ENCODE data around the gene GABRR2.
"Not testable (repeated sequence)": the region's sequence is repeated elsewhere in the genome, so short reads cannot be mapped to it uniquely, and the experiment has no call there.

Gene GABRR2

DNA sequence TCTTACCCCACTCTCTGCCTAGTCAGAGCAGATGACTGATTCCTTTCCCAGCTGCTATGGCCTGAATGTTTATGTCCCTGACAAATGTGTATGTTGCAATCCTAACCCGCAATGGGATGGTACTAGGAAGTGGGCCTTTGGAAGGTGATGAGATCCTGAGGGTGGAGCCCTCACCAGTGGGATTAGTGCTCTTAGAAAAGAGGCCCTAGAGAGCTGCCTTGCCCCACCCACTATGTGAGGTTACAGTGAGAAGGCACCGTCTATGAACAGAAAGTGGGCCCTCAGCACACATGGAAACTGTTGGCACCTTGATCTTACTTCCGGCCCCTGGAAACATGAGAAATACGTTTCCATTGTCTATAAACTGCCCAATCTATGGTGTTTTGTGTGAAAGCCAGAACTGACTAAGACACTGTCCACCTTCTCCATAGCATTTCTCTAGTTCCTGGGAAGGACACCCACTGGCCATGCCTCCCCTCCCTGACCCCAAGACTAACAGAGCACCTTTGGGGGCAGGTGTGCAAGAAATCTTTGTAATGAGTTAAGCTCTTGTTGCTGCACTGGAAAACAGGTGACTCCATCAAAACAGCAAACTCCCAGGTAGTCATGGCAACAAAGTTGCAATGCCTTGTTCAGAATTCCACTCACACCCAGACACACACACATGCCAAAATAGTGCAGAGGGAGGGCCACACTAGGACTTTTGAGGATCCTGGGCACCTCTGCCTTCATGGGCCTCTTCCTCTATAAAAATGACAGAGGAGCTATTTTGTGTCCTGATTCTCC, 16.2 kb downstream of the GABRR2 start:
- no peak overlapping the region for H3K4me2 ChIP-seq (ENCODE audit: low read depth, low read length, poor library complexity, severe bottlenecking)
- H3K9ac ChIP-seq (ENCODE audit: low read depth, low read length, poor library complexity, severe bottlenecking), result no peak overlapping the region
- no peaks in the 10 kb centered on the region for H3K9me2 ChIP-seq (replicated peaks; ENCODE audit: low read depth, low read length)
- peaks cover 4% of the 10 kb centered on the region for H3K4me1 ChIP-seq (ENCODE audit: insufficient read depth, low read length, poor library complexity, severe bottlenecking)
- no peaks in the 10 kb centered on the region for H3F3A ChIP-seq (ENCODE audit: low read depth)
- H3K36me3 ChIP-seq (ENCODE audit: insufficient read depth, low read length), result no peaks in the 10 kb centered on the region
- no peaks in the 10 kb centered on the region for H3K27me3 ChIP-seq (ENCODE audit: insufficient read depth, low read length, poor library complexity, severe bottlenecking)
- no peak overlapping the region for H2AFZ ChIP-seq (ENCODE audit: low read length)
- TF ChIP-seq, protein P1, sequence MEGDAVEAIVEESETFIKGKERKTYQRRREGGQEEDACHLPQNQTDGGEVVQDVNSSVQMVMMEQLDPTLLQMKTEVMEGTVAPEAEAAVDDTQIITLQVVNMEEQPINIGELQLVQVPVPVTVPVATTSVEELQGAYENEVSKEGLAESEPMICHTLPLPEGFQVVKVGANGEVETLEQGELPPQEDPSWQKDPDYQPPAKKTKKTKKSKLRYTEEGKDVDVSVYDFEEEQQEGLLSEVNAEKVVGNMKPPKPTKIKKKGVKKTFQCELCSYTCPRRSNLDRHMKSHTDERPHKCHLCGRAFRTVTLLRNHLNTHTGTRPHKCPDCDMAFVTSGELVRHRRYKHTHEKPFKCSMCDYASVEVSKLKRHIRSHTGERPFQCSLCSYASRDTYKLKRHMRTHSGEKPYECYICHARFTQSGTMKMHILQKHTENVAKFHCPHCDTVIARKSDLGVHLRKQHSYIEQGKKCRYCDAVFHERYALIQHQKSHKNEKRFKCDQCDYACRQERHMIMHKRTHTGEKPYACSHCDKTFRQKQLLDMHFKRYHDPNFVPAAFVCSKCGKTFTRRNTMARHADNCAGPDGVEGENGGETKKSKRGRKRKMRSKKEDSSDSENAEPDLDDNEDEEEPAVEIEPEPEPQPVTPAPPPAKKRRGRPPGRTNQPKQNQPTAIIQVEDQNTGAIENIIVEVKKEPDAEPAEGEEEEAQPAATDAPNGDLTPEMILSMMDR (conservative IDR thresholded peaks at IDR 0.05; ENCODE audit: low read length), result no peak
- TF ChIP-seq EZH2phosphoT487 (IDR thresholded peaks at IDR 0.05; ENCODE audit: borderline replicate concordance), result no peak
- H3K79me2 ChIP-seq (ENCODE audit: insufficient read depth, low read length), result no peaks in the 10 kb centered on the region
- no peak overlapping the region for H3K4me3 ChIP-seq (ENCODE audit: low read length, poor library complexity, severe bottlenecking)
- no peaks in the 10 kb centered on the region for H3K9me3 ChIP-seq (ENCODE audit: insufficient read depth, low read depth, low read length)
- no peaks in the 10 kb centered on the region for H4K20me1 ChIP-seq (ENCODE audit: insufficient read depth, low read length, poor library complexity, severe bottlenecking)

DNA sequence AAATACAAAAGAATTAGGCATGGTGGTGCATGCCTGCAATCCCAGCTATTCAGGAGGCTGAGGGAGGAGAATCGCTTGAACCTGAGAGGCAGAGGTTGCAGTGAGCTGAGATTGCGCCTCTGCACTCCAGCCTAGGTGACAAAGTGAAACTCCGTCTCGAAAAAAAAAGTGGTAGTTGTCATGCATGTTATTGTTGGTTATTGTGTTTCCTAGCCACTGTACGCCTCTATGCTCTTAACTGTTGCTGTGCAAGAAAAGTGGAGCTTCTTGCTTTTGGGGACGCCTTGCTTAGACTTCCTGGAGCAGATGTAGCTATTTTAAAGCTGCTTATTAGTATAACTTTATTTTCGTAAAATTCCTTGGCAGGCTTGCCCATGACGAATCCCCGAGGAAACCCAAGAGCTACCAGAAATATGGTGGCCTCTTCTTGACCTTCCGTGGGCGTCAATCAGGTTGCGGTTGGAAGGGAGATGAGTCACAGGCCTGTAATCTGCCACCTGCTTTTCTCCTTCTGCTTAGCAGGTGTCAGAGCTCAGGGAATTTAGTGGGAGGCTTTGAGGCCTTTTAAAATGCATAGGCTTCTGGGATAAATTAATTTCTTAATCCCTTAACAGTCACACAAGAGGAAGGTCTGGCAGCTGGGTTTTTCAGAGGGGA, 17.3 kb downstream of the GABRR2 start:
- TF ChIP-seq EZH2phosphoT487 (IDR thresholded peaks at IDR 0.05; ENCODE audit: borderline replicate concordance), result no peak
- TF ChIP-seq, protein P1 (conservative IDR thresholded peaks at IDR 0.05; ENCODE audit: low read length), result no peak
- Histone ChIP-seq H3K9me3 (ENCODE audit: insufficient read depth, low read depth, low read length) (no peaks in the 10 kb centered on the region), H3K4me2 (ENCODE audit: low read depth, low read length, poor library complexity, severe bottlenecking) (no peak overlapping the region), H3K9ac (ENCODE audit: low read depth, low read length, poor library complexity, severe bottlenecking) (no peak overlapping the region), H3F3A (ENCODE audit: low read depth) (no peaks in the 10 kb centered on the region), H3K4me3 (ENCODE audit: low read length, poor library complexity, severe bottlenecking) (no peak overlapping the region), H3K79me2 (ENCODE audit: insufficient read depth, low read length) (no peaks in the 10 kb centered on the region), H3K27me3 (ENCODE audit: insufficient read depth, low read length, poor library complexity, severe bottlenecking) (no peaks in the 10 kb centered on the region), H3K36me3 (ENCODE audit: insufficient read depth, low read length) (no peaks in the 10 kb centered on the region), H2AFZ (ENCODE audit: low read length) (no peak overlapping the region), H3K9me2 (replicated peaks; ENCODE audit: low read depth, low read length) (no peaks in the 10 kb centered on the region), H3K4me1 (ENCODE audit: insufficient read depth, low read length, poor library complexity, severe bottlenecking) (peaks cover 4% of the 10 kb centered on the region), H4K20me1 (ENCODE audit: insufficient read depth, low read length, poor library complexity, severe bottlenecking) (no peaks in the 10 kb centered on the region)

GRCh38 chr6:89295981-89296380, 19.1 kb downstream of the GABRR2 start:
- no peak overlapping the region for H3K4me3 ChIP-seq (ENCODE audit: low read length, poor library complexity, severe bottlenecking)
- no peaks in the 10 kb centered on the region for H3K36me3 ChIP-seq (ENCODE audit: insufficient read depth, low read length)
- no peak overlapping the region for H3K9ac ChIP-seq (ENCODE audit: low read depth, low read length, poor library complexity, severe bottlenecking)
- no peaks in the 10 kb centered on the region for H3K27me3 ChIP-seq (ENCODE audit: insufficient read depth, low read length, poor library complexity, severe bottlenecking)
- no peak overlapping the region for H3K4me2 ChIP-seq (ENCODE audit: low read depth, low read length, poor library complexity, severe bottlenecking)
- no peaks in the 10 kb centered on the region for H3K9me2 ChIP-seq (replicated peaks; ENCODE audit: low read depth, low read length)
- H3K4me1 ChIP-seq (ENCODE audit: insufficient read depth, low read length, poor library complexity, severe bottlenecking), result peaks cover 4% of the 10 kb centered on the region
- no peaks in the 10 kb centered on the region for H3K9me3 ChIP-seq (ENCODE audit: insufficient read depth, low read depth, low read length)
- H3F3A ChIP-seq (ENCODE audit: low read depth), result no peaks in the 10 kb centered on the region
- no peak overlapping the region for H2AFZ ChIP-seq (ENCODE audit: low read length)
- H3K79me2 ChIP-seq (ENCODE audit: insufficient read depth, low read length), result no peaks in the 10 kb centered on the region
- no peaks in the 10 kb centered on the region for H4K20me1 ChIP-seq (ENCODE audit: insufficient read depth, low read length, poor library complexity, severe bottlenecking)
- TF ChIP-seq, protein P1 (conservative IDR thresholded peaks at IDR 0.05; ENCODE audit: low read length), result no peak
- no peak for TF ChIP-seq EZH2phosphoT487 (IDR thresholded peaks at IDR 0.05; ENCODE audit: borderline replicate concordance)

GRCh38 chr6:89295116-89295515, 20.0 kb downstream of the GABRR2 start:
- H3K27me3 ChIP-seq (ENCODE audit: insufficient read depth, low read length, poor library complexity, severe bottlenecking); H3K9me2 ChIP-seq (replicated peaks; ENCODE audit: low read depth, low read length); H2AFZ ChIP-seq (ENCODE audit: low read length); H3K4me1 ChIP-seq (ENCODE audit: insufficient read depth, low read length, poor library complexity, severe bottlenecking); H3K9me3 ChIP-seq (ENCODE audit: insufficient read depth, low read depth, low read length); H3K79me2 ChIP-seq (ENCODE audit: insufficient read depth, low read length); H3K4me2 ChIP-seq (ENCODE audit: low read depth, low read length, poor library complexity, severe bottlenecking); H4K20me1 ChIP-seq (ENCODE audit: insufficient read depth, low read length, poor library complexity, severe bottlenecking); H3K9ac ChIP-seq (ENCODE audit: low read depth, low read length, poor library complexity, severe bottlenecking); H3K4me3 ChIP-seq (ENCODE audit: low read length, poor library complexity, severe bottlenecking); H3K36me3 ChIP-seq (ENCODE audit: insufficient read depth, low read length); H3F3A ChIP-seq (ENCODE audit: low read depth): not testable (repeated sequence)

Measured in Loucy (cell line).